ENCODE results near the gene TBCE.
"Not testable (repeated sequence)": the region's sequence is repeated elsewhere in the genome, so short reads cannot be mapped to it uniquely, and the experiment has no call there.

TBCE gene

GRCh38 chr1:235381955-235382739, 14.9 kb downstream of the TBCE start:
- H3K27ac ChIP-seq (ENCODE audit: low read length); H3K4me1 ChIP-seq (ENCODE audit: control insufficient read depth, insufficient read depth, low read length); H3K9me3 ChIP-seq (ENCODE audit: control insufficient read depth, insufficient read depth, low read length); H3K36me3 ChIP-seq (ENCODE audit: control insufficient read depth, insufficient read depth, low read length); H3K27me3 ChIP-seq (ENCODE audit: control insufficient read depth, insufficient read depth, low read length); DNase-seq (ENCODE audit: low read depth, low spot score); H3K4me3 ChIP-seq (ENCODE audit: low read length): not testable (repeated sequence)
- WGBS (ENCODE audit: insufficient coverage, insufficient read length) = no CpG with 5 or more reads among the region's 3 CpGs

DNA sequence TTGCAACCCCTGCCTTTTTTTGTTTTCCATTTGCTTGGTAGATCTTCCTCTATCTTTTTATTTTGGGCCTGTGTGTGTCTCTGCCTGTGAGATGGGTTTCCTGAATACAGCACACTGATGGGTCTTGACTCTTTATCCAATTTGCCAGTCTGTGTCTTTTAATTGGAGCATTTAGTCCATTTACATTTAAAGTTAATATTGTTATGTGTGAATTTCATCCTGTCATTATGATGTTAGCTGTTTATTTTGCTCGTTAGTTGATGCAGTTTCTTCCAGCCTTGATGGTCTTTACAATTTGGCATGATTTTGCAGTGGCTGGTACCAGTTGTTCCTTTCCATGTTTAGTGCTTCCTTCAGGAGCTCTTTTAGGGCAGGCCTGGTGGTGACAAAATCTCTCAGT, 18.4 kb downstream of the TBCE start:
- H3K4me3 ChIP-seq (ENCODE audit: low read length); H3K27me3 ChIP-seq (ENCODE audit: control insufficient read depth, insufficient read depth, low read length); H3K9me3 ChIP-seq (ENCODE audit: control insufficient read depth, insufficient read depth, low read length); DNase-seq (ENCODE audit: low read depth, low spot score); H3K36me3 ChIP-seq (ENCODE audit: control insufficient read depth, insufficient read depth, low read length); H3K27ac ChIP-seq (ENCODE audit: low read length); H3K4me1 ChIP-seq (ENCODE audit: control insufficient read depth, insufficient read depth, low read length): not testable (repeated sequence)
- WGBS (ENCODE audit: insufficient coverage, insufficient read length) = no CpG with 5 or more reads among the region's 1 CpG

- Histone ChIP-seq H3K4me3 (ENCODE audit: low read length) (no peak overlapping the region), H3K4me1 (ENCODE audit: control insufficient read depth, insufficient read depth, low read length) (no peaks in the 10 kb centered on the region), H3K27me3 (ENCODE audit: control insufficient read depth, insufficient read depth, low read length) (no peaks in the 10 kb centered on the region), H3K9me3 (ENCODE audit: control insufficient read depth, insufficient read depth, low read length) (peaks cover 3% of the 10 kb centered on the region; the same call in 1 of the 2 replicates), H3K27ac (ENCODE audit: low read length) (no peak overlapping the region), H3K36me3 (ENCODE audit: control insufficient read depth, insufficient read depth, low read length) (no peaks in the 10 kb centered on the region)
- no peak for DNase-seq (ENCODE audit: low read depth, low spot score)
- WGBS (ENCODE audit: insufficient coverage, insufficient read length) = 100% methylated on average over 2 of the region's 4 CpGs
Observed at GRCh38 chr1:235391874-235392273, 24.6 kb downstream of the TBCE start.

- Histone ChIP-seq H3K4me3 (ENCODE audit: low read length) (no peak overlapping the region), H3K27ac (ENCODE audit: low read length) (no peak overlapping the region), H3K27me3 (ENCODE audit: control insufficient read depth, insufficient read depth, low read length) (no peaks in the 10 kb centered on the region), H3K4me1 (ENCODE audit: control insufficient read depth, insufficient read depth, low read length) (no peaks in the 10 kb centered on the region), H3K9me3 (ENCODE audit: control insufficient read depth, insufficient read depth, low read length) (no peaks in the 10 kb centered on the region), H3K36me3 (ENCODE audit: control insufficient read depth, insufficient read depth, low read length) (no peaks in the 10 kb centered on the region)
- DNase-seq (ENCODE audit: low read depth, low spot score) = no peak
- WGBS (ENCODE audit: insufficient coverage, insufficient read length) = no CpG with 5 or more reads among the region's 2 CpGs
Observed at GRCh38 chr1:235397733-235398132, 30.5 kb downstream of the TBCE start.

DNA sequence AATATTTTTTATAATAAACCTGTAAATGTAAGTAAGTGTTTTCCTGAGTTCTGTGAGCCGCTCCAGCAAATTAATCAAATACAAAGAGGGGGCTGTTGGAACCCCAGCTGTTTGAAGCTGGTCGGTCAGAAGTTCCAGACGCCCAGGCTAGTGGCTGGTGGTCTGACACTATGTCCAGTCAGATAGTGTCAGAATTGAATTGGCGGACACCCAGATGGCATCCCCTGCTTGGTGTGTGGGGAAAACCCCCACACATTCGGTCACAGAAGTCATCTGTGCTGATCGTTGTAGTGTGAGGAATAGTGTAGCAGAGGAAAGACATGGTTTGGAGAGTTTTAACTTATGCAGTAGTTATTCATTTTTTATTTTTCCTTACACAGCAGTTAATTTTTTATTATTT, 32.4 kb downstream of the TBCE start:
- H3K36me3 ChIP-seq (ENCODE audit: control insufficient read depth, insufficient read depth, low read length) = no peaks in the 10 kb centered on the region
- H3K27me3 ChIP-seq (ENCODE audit: control insufficient read depth, insufficient read depth, low read length) = no peaks in the 10 kb centered on the region
- no peaks in the 10 kb centered on the region for H3K9me3 ChIP-seq (ENCODE audit: control insufficient read depth, insufficient read depth, low read length)
- H3K4me1 ChIP-seq (ENCODE audit: control insufficient read depth, insufficient read depth, low read length) = no peaks in the 10 kb centered on the region
- no peak for DNase-seq (ENCODE audit: low read depth, low spot score)
- no CpG with 5 or more reads among the region's 6 CpGs for WGBS (ENCODE audit: insufficient coverage, insufficient read length)
- no peak overlapping the region for H3K27ac ChIP-seq (ENCODE audit: low read length)
- H3K4me3 ChIP-seq (ENCODE audit: low read length) = no peak overlapping the region

- no peaks in the 10 kb centered on the region for H3K4me1 ChIP-seq (ENCODE audit: control insufficient read depth, insufficient read depth, low read length)
Observed at GRCh38 chr1:235401251-235401650, 34.0 kb downstream of the TBCE start.

GRCh38 chr1:235402457-235403200, 35.4 kb downstream of the TBCE start:
- Histone ChIP-seq H3K9me3 (ENCODE audit: control insufficient read depth, insufficient read depth, low read length) (no peaks in the 10 kb centered on the region), H3K27me3 (ENCODE audit: control insufficient read depth, insufficient read depth, low read length) (no peaks in the 10 kb centered on the region), H3K27ac (ENCODE audit: low read length) (no peak overlapping the region), H3K36me3 (ENCODE audit: control insufficient read depth, insufficient read depth, low read length) (no peaks in the 10 kb centered on the region), H3K4me1 (ENCODE audit: control insufficient read depth, insufficient read depth, low read length) (no peaks in the 10 kb centered on the region), H3K4me3 (ENCODE audit: low read length) (no peak overlapping the region)
- DNase-seq (ENCODE audit: low read depth, low spot score) = no peak
- no CpG with 5 or more reads among the region's 7 CpGs for WGBS (ENCODE audit: insufficient coverage, insufficient read length)

More at GRCh38 chr1:235401251-235401650, 34.0 kb downstream of the TBCE start:
- H3K27me3 ChIP-seq (ENCODE audit: control insufficient read depth, insufficient read depth, low read length) = no peaks in the 10 kb centered on the region
- no peak for DNase-seq (ENCODE audit: low read depth, low spot score)
- H3K9me3 ChIP-seq (ENCODE audit: control insufficient read depth, insufficient read depth, low read length) = no peaks in the 10 kb centered on the region
- WGBS (ENCODE audit: insufficient coverage, insufficient read length) = no CpG with 5 or more reads among the region's 4 CpGs
- no peak overlapping the region for H3K4me3 ChIP-seq (ENCODE audit: low read length)
- no peak overlapping the region for H3K27ac ChIP-seq (ENCODE audit: low read length)
- H3K36me3 ChIP-seq (ENCODE audit: control insufficient read depth, insufficient read depth, low read length) = no peaks in the 10 kb centered on the region

GRCh38 chr1:235403593-235403992, 36.4 kb downstream of the TBCE start:
- Histone ChIP-seq H3K4me3 (ENCODE audit: low read length) (no peak overlapping the region), H3K27ac (ENCODE audit: low read length) (no peak overlapping the region), H3K9me3 (ENCODE audit: control insufficient read depth, insufficient read depth, low read length) (no peaks in the 10 kb centered on the region), H3K27me3 (ENCODE audit: control insufficient read depth, insufficient read depth, low read length) (no peaks in the 10 kb centered on the region), H3K36me3 (ENCODE audit: control insufficient read depth, insufficient read depth, low read length) (no peaks in the 10 kb centered on the region), H3K4me1 (ENCODE audit: control insufficient read depth, insufficient read depth, low read length) (no peaks in the 10 kb centered on the region)
- no CpG with 5 or more reads among the region's 1 CpG for WGBS (ENCODE audit: insufficient coverage, insufficient read length)
- DNase-seq (ENCODE audit: low read depth, low spot score) = no peak

- no peak overlapping the region for H3K4me3 ChIP-seq (ENCODE audit: low read length)
- WGBS (ENCODE audit: insufficient coverage, insufficient read length) = no CpG with 5 or more reads among the region's 5 CpGs
- no peaks in the 10 kb centered on the region for H3K36me3 ChIP-seq (ENCODE audit: control insufficient read depth, insufficient read depth, low read length)
- H3K9me3 ChIP-seq (ENCODE audit: control insufficient read depth, insufficient read depth, low read length) = no peaks in the 10 kb centered on the region
- no peaks in the 10 kb centered on the region for H3K27me3 ChIP-seq (ENCODE audit: control insufficient read depth, insufficient read depth, low read length)
- H3K4me1 ChIP-seq (ENCODE audit: control insufficient read depth, insufficient read depth, low read length) = no peaks in the 10 kb centered on the region
- no peak overlapping the region for H3K27ac ChIP-seq (ENCODE audit: low read length)
- DNase-seq (ENCODE audit: low read depth, low spot score) = no peak
Observed at GRCh38 chr1:235404190-235404589, 37.0 kb downstream of the TBCE start.

GRCh38 chr1:235407419-235407818, 40.2 kb downstream of the TBCE start:
- no peak overlapping the region for H3K4me3 ChIP-seq (ENCODE audit: low read length)
- no peaks in the 10 kb centered on the region for H3K36me3 ChIP-seq (ENCODE audit: control insufficient read depth, insufficient read depth, low read length)
- no peak overlapping the region for H3K27ac ChIP-seq (ENCODE audit: low read length)
- no peaks in the 10 kb centered on the region for H3K27me3 ChIP-seq (ENCODE audit: control insufficient read depth, insufficient read depth, low read length)
- H3K9me3 ChIP-seq (ENCODE audit: control insufficient read depth, insufficient read depth, low read length) = no peaks in the 10 kb centered on the region
- no peaks in the 10 kb centered on the region for H3K4me1 ChIP-seq (ENCODE audit: control insufficient read depth, insufficient read depth, low read length)
- no peak for DNase-seq (ENCODE audit: low read depth, low spot score)
- no CpG with 5 or more reads among the region's 5 CpGs for WGBS (ENCODE audit: insufficient coverage, insufficient read length)

Data from iPS DF 6.9 (cell line).